Stimulated activated naive CD8-positive, alpha-beta T cell treated with anti-CD3 and anti-CD28 coated beads, Interleukin-15, Interleukin-2, amounts not matched to agents 100 U/mL and 50 U/mL, for 24 hours (primary cell): Measurements from ENCODE around the gene MFAP3.
"Not testable (repeated sequence)": the region's sequence is repeated elsewhere in the genome, so short reads cannot be mapped to it uniquely, and the experiment has no call there.

Experiments used
- ATAC-seq: fragments of 150-1000 bp; cut with Tn5 transposase; one replicate; pipeline ENCODE4 v1.10.0; 2021
- DNase-seq: peaks from one replicate; pipeline ENCODE4 v3.0.0; 2021

MFAP3 gene

GRCh38 chr5:154038707-154039457, at the start of gene MFAP3, which contains the start of gene FAM114A2:
Gene MFAP3 (plus strand): TSS chr5:154038967. CDS start chr5:154049723, 10,756 bp downstream.
Gene FAM114A2 (minus strand): TSS chr5:154038910. CDS start chr5:154034953, 3,957 bp downstream.
- ATAC-seq (peak; percentile 99), DNase-seq (peak; percentile 87)

- DNase-seq: no peak
- ATAC-seq: no peak
Measured at GRCh38 chr5:153991168-153991567, 47.6 kb upstream of the MFAP3 start.

- no peak for DNase-seq
- no peak for ATAC-seq
Measured at GRCh38 chr5:153998010-153998409, 40.8 kb upstream of the MFAP3 start.

GRCh38 chr5:153998768-153999167, 40.0 kb upstream of the MFAP3 start:
- DNase-seq (no peak), ATAC-seq (no peak)

- no peak for DNase-seq
- no peak for ATAC-seq
Measured at GRCh38 chr5:153999995-154000394, 38.8 kb upstream of the MFAP3 start.

- no peak for ATAC-seq
Measured at GRCh38 chr5:154000703-154001102, 38.1 kb upstream of the MFAP3 start.

GRCh38 chr5:154002093-154002492, 36.7 kb upstream of the MFAP3 start:
- DNase-seq (no peak), ATAC-seq (no peak)

More at GRCh38 chr5:154000703-154001102, 38.1 kb upstream of the MFAP3 start:
- no peak for DNase-seq

- no peak for DNase-seq
- no peak for ATAC-seq
Measured at GRCh38 chr5:154002511-154003020, 36.2 kb upstream of the MFAP3 start.

GRCh38 chr5:154005648-154006047, 33.1 kb upstream of the MFAP3 start:
- no peak for ATAC-seq
- no peak for DNase-seq

- ATAC-seq: no peak
- no peak for DNase-seq
Measured at GRCh38 chr5:154010660-154011059, 28.1 kb upstream of the MFAP3 start.

GRCh38 chr5:154015071-154015693, 23.6 kb upstream of the MFAP3 start:
- no peak for DNase-seq
- ATAC-seq: no peak

- not testable (repeated sequence) for ATAC-seq, DNase-seq
Measured at GRCh38 chr5:154018919-154019318, 19.8 kb upstream of the MFAP3 start.

GRCh38 chr5:154025951-154026350, 12.8 kb upstream of the MFAP3 start:
- DNase-seq (no peak), ATAC-seq (no peak)

- ATAC-seq (no peak), DNase-seq (no peak)
Measured at GRCh38 chr5:154031937-154032489, 6.8 kb upstream of the MFAP3 start.

- DNase-seq (no peak), ATAC-seq (no peak)
Measured at GRCh38 chr5:154034944-154035343, 3.8 kb upstream of the MFAP3 start.

GRCh38 chr5:154038261-154038706, 483 bp upstream of the MFAP3 start:
- DNase-seq: peak; percentile 41
- peak; percentile 62 for ATAC-seq

GRCh38 chr5:154039458-154039829, 677 bp downstream of the MFAP3 start:
- DNase-seq: no peak

GRCh38 chr5:154042766-154043165, 4.0 kb downstream of the MFAP3 start:
- no peak for ATAC-seq
- no peak for DNase-seq

More at GRCh38 chr5:154039458-154039829, 677 bp downstream of the MFAP3 start:
- no peak for ATAC-seq

- DNase-seq: no peak
- ATAC-seq: no peak
Measured at GRCh38 chr5:154044099-154044498, 5.3 kb downstream of the MFAP3 start.

GRCh38 chr5:154044581-154044980, 5.8 kb downstream of the MFAP3 start:
- DNase-seq (no peak), ATAC-seq (peak; percentile 32)

- no peak for ATAC-seq
- no peak for DNase-seq
Measured at GRCh38 chr5:154046486-154046885, 7.7 kb downstream of the MFAP3 start.

GRCh38 chr5:154047324-154047723, 8.6 kb downstream of the MFAP3 start:
- DNase-seq (no peak), ATAC-seq (no peak)

GRCh38 chr5:154049636-154050035, 10.9 kb downstream of the MFAP3 start:
- ATAC-seq (no peak), DNase-seq (no peak)
